ENCODE measurements around the gene PIK3CB. TPM values are rescaled to one million over a fixed set of nuclear protein-coding genes. Genes with fewer than 3 reads are reported as not detected.

PIK3CB gene
- polyA plus RNA-seq, 1 of the 3 experiments (the other 2 are of a cell fraction): 6.8 TPM

DNA sequence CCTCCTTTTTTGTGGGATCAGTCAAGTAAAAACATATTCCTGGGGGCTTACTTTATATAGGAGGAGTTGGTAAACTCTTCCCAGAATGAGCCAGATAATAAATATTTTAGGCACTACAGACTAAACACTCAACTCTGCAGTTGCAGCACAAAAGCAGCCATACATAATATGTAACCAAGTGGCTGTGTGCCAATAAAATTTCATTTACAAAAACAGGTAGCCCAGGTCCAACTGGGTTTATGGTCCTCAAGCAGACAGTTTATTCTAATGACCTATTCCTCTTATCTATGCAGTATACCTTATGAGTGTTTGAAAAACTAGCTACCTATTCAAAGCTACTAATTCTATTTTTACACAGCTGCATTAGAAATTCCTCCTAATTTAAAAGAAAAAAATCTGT, 164.3 kb downstream of the PIK3CB start:
- ChIA-PET POLR2A (no interaction called here), CTCF (interaction anchor here (1.4 kb wide), 1 partner anchor 245 kb away, joined by 6 read pairs; no protein-coding TSS in a partner anchor)
- no peak overlapping the region for H3K27ac ChIP-seq (ENCODE audit: low read depth in 2 of 2, low read length in 1 of 2)
- DNase-seq: no peak
- H3F3A ChIP-seq (replicated peaks; ENCODE audit: insufficient read depth): peaks cover 5% of the 10 kb centered on the region
- H3K9me2 ChIP-seq: peaks cover 3% of the 10 kb centered on the region; the same call in 1 of the 2 replicates
- H2AFZ ChIP-seq (ENCODE audit: low read depth): no peak overlapping the region
- TF ChIP-seq, protein P1, sequence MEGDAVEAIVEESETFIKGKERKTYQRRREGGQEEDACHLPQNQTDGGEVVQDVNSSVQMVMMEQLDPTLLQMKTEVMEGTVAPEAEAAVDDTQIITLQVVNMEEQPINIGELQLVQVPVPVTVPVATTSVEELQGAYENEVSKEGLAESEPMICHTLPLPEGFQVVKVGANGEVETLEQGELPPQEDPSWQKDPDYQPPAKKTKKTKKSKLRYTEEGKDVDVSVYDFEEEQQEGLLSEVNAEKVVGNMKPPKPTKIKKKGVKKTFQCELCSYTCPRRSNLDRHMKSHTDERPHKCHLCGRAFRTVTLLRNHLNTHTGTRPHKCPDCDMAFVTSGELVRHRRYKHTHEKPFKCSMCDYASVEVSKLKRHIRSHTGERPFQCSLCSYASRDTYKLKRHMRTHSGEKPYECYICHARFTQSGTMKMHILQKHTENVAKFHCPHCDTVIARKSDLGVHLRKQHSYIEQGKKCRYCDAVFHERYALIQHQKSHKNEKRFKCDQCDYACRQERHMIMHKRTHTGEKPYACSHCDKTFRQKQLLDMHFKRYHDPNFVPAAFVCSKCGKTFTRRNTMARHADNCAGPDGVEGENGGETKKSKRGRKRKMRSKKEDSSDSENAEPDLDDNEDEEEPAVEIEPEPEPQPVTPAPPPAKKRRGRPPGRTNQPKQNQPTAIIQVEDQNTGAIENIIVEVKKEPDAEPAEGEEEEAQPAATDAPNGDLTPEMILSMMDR (IDR thresholded peaks at IDR 0.05): no peak
- TF ChIP-seq RXRA (IDR thresholded peaks at IDR 0.05; ENCODE audit: borderline replicate concordance, low read depth) (no peak), USF2 (IDR thresholded peaks at IDR 0.05; ENCODE audit: borderline replicate concordance, low read depth, low read length) (no peak), TEAD4 (IDR thresholded peaks at IDR 0.05; ENCODE audit: borderline replicate concordance, insufficient read depth) (no peak), FOXJ3 (CRISPR knock-in tag; IDR thresholded peaks at IDR 0.05) (no peak), NRF1 (IDR thresholded peaks at IDR 0.05; ENCODE audit: low read depth, low read length) (no peak), NFIC (IDR thresholded peaks at IDR 0.05; ENCODE audit: borderline replicate concordance) (no peak), FOXM1 (IDR thresholded peaks at IDR 0.05; ENCODE audit: low read depth) (no peak), TCF12 (IDR thresholded peaks at IDR 0.05) (no peak), GATA2 (CRISPR knock-in tag; IDR thresholded peaks at IDR 0.05) (no peak), SIN3A (IDR thresholded peaks at IDR 0.05; ENCODE audit: borderline replicate concordance, low read depth, low read length) (no peak), FOSL2 (IDR thresholded peaks at IDR 0.05; ENCODE audit: borderline replicate concordance, low read depth) (no peak), RFX5 (IDR thresholded peaks at IDR 0.05; ENCODE audit: low read length) (no peak), MAX (IDR thresholded peaks at IDR 0.05; ENCODE audit: low read depth) (no peak), MXI1 (IDR thresholded peaks at IDR 0.05; ENCODE audit: low read depth, low read length) (no peak)
- H3K4me2 ChIP-seq: no peak overlapping the region
- H3K9me3 ChIP-seq: peaks cover 8% of the 10 kb centered on the region; the same call in 1 of the 2 replicates
- no peaks in the 10 kb centered on the region for H3K79me2 ChIP-seq (ENCODE audit: insufficient read depth)
- no peaks in the 10 kb centered on the region for H3K4me1 ChIP-seq (ENCODE audit: control insufficient read depth in 1 of 2, insufficient read depth in 2 of 2, low read depth in 1 of 2, low read length in 1 of 2)
- peaks cover 0 to 19% of the 10 kb centered on the region in 2 experiments for H3K36me3 ChIP-seq (replicated peaks in 1 of 2; ENCODE audit: control insufficient read depth in 1 of 2, insufficient read depth in 2 of 2, low read length in 1 of 2)
- no peak overlapping the region for H3K4me3 ChIP-seq (ENCODE audit: low read depth in 2 of 2, low read length in 1 of 2)
- H4K20me1 ChIP-seq (ENCODE audit: insufficient read depth): no peaks in the 10 kb centered on the region
- H3K27me3 ChIP-seq (ENCODE audit: insufficient read depth): no peaks in the 10 kb centered on the region
- H3K9ac ChIP-seq: no peak overlapping the region

DNA sequence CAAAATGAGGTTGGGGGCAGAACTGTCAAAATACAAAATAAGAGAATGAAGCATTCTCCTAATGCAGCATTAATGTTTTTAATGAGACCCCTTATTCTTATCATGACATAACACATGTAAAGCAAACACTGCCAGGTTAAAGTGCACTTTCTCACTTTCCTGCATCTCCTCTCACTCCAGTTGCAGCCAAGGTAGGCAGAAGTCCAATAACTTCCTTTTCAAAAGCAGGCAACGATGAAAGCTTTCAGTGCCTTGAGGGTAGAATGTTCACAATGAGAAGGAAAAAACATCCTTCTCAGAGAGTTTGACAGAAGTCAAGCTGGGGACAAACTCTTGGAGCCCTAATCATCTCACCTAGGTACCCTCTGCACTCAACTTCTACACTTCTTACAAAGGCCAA, 166.6 kb downstream of the PIK3CB start:
- Histone ChIP-seq H3K4me1 (ENCODE audit: control insufficient read depth in 1 of 2, insufficient read depth in 2 of 2, low read depth in 1 of 2, low read length in 1 of 2) (no peaks in the 10 kb centered on the region), H3K9me3 (no peaks in the 10 kb centered on the region), H3K9me2 (peaks cover 3% of the 10 kb centered on the region; the same call in 1 of the 2 replicates), H3K79me2 (ENCODE audit: insufficient read depth) (no peaks in the 10 kb centered on the region), H4K20me1 (ENCODE audit: insufficient read depth) (no peaks in the 10 kb centered on the region), H3F3A (replicated peaks; ENCODE audit: insufficient read depth) (no peaks in the 10 kb centered on the region), H3K4me2 (no peak overlapping the region), H2AFZ (ENCODE audit: low read depth) (no peak overlapping the region), H3K27ac (ENCODE audit: low read depth in 2 of 2, low read length in 1 of 2) (no peak overlapping the region), H3K4me3 (ENCODE audit: low read depth in 2 of 2, low read length in 1 of 2) (no peak overlapping the region), H3K9ac (no peak overlapping the region), H3K27me3 (ENCODE audit: insufficient read depth) (no peaks in the 10 kb centered on the region), H3K36me3 (replicated peaks in 1 of 2; ENCODE audit: control insufficient read depth in 1 of 2, insufficient read depth in 2 of 2, low read length in 1 of 2) (peaks cover 5 to 10% of the 10 kb centered on the region in 2 experiments)
- DNase-seq: no peak
- ChIA-PET CTCF (interaction anchor here (1.1 to 2.3 kb wide), 3 partner anchors 74 to 255 kb away, joined by 4 to 8 read pairs (median 4); partner anchors contain the start of gene CEP70), POLR2A (no interaction called here)
- TF ChIP-seq MEF2A (IDR thresholded peaks at IDR 0.05; ENCODE audit: borderline replicate concordance, low read depth): no peak
- no peak for TF ChIP-seq USF2 (IDR thresholded peaks at IDR 0.05; ENCODE audit: borderline replicate concordance, low read depth, low read length)
- no peak for TF ChIP-seq RXRA (IDR thresholded peaks at IDR 0.05; ENCODE audit: borderline replicate concordance, low read depth)
- no peak for TF ChIP-seq RFX5 (IDR thresholded peaks at IDR 0.05; ENCODE audit: low read length)
- no peak for TF ChIP-seq NFIC (IDR thresholded peaks at IDR 0.05; ENCODE audit: borderline replicate concordance)
- 100% methylated on average over 1 of the region's 1 CpG for WGBS (ENCODE audit: low lambda C conversion rate)
